Measurements from ENCODE around the gene ARL15.
"Not testable (repeated sequence)": the region's sequence is repeated elsewhere in the genome, so short reads cannot be mapped to it uniquely, and the experiment has no call there.

The ARL15 gene

GRCh38 chr5:53900677-53901076 is 409.7 kb downstream of the ARL15 start:
- no peak for DNase-seq (ENCODE audit: low read depth in 2 of 2)

DNA sequence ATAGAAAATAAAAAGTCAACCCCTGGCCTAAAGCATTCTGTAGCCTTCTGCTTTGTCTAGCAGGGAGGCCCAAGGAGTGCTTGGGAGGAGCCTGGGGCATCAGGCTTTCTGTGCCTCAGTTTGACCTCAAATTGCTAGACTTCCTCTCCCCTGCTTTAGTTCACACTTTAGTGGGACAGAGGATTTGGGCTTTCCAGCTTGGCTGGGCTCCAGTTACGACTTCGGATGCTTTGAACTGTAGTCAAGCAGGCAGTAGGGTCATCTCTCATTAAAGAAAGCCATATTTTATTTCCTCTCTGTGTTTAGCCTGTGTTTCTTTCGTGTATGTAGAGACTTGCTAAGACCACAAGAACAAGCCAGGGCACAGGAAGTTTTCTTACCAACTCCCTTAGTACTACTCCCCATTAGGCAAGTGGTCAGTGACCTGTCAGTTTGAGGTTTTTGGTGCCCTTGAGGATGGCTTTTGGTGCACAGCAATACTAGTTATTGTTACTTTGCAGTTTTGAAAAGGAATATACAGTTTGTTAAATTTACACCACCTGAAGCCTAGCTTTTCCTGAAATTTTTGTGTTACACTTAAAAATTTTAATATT is 415.2 kb downstream of the ARL15 start:
- DNase-seq (ENCODE audit: low read depth in 2 of 2) = no peak

DNA sequence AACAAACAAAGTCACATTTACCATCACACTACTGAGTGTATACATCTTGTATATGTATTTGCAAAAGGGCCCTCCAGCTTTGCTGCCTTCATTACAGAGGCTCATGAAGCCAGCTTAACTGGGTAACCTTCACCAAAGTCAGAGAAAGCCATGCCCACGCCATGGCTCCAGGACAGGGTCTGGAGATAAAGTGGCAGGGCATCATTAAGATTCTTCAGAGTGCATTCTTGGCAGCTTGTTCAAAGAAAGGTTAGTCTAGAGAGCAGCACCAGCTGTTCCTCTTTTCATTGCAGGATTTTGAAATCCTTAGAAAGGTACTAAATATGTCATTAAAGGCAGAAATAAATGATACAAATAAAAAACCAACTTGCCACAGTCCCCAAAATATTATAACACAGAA is 416.7 kb downstream of the ARL15 start:
- no peak for DNase-seq (ENCODE audit: low read depth in 2 of 2)

- DNase-seq (ENCODE audit: low read depth in 2 of 2) = no peak
These were observed 418.1 kb downstream of the ARL15 start for GRCh38 chr5:53892224-53892623.

- no peak for DNase-seq (ENCODE audit: low read depth in 2 of 2)
These were observed 419.2 kb downstream of the ARL15 start for GRCh38 chr5:53891159-53891558.

DNA sequence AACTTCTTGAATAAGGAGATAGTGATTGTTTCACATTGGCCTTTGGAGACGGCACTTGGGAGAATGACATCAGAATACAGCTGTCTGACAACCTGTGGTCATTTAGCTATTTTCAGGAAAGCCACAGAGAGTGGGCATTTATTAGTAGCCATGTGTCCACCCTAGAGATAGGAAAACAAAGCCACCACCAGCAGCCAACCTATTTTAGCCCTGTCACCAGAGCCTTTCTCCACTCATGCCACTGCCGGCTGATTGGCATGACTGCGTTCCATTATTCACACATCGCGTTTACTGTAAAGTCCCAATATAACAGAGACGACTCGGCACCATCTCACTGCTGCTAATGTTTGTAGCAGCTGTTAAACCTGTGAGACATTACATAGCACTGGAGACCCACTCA is 419.9 kb downstream of the ARL15 start:
- no peak for DNase-seq (ENCODE audit: low read depth in 2 of 2)

DNA sequence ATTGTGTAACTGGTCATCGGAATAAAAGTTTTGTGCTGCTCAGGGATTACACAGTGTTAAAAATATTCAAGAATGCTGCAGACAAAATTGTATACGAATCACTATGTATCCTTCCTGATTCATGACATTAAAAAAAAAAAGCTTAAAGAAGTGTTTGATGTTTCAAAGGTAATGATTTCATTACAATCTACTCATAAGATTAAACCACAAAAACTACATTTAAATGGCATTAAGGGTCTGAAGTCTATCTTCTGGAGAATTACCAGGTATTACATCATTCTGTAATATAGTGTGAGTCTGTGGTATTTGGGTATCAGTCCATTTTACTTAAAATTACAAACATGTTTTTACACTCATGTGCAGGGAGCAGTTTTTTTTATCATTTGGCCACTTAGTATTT is 425.5 kb downstream of the ARL15 start:
- no peak for DNase-seq (ENCODE audit: low read depth in 2 of 2)

DNA sequence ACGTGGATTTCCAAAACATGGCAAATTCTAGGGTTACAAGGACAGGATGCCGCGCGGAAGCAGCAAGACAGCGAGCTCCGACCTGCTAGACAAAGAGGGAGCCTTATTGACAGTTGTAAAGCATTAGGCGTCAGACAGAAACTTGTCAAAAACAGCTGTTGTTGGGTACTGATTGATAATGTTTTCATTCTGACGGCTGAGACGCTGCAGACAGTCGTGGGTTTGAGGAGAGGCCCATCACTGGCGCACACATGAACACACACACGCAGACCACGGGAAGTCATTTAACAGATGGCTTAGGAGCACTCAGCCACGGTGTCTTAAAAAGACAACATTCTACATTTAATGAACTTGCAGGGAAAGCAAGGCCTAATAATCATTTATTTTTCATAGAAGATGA is 426.0 kb downstream of the ARL15 start:
- DNase-seq (ENCODE audit: low read depth in 2 of 2) = no peak

GRCh38 chr5:53882676-53883031 is 427.7 kb downstream of the ARL15 start:
- no peak for DNase-seq (ENCODE audit: low read depth in 2 of 2)

GRCh38 chr5:53882006-53882675 is 428.2 kb downstream of the ARL15 start:
- DNase-seq (ENCODE audit: low read depth in 2 of 2) = no peak

DNA sequence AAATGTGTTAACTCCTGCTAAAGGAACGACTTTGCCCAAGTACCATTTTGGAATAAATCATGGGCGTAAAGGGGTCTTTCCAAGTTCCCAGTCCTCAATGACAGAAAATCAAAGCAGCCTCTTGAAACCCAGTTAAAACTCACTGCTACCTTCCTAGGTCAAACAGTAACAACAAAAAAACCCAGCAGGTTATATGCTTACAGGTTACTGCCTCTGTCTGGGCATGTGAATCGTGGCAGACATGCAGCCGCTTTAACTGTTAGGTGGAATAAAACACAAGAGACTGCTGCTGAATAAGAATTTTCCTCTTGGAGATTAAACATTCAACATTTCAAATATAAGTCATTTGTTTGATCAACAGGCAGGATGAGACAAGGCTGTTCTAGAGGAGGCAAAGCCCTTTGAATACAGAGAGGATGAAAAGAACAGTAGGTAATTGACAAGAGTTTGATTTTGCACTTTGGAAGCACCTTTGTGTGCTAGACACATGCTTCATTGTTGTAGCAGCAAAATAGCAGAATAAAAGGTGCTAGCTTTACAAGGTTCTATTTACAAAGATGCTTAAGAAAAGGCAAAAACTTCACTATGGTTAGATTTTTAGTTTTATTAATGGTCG is 430.6 kb downstream of the ARL15 start:
- no peak for DNase-seq (ENCODE audit: low read depth in 2 of 2)

DNA sequence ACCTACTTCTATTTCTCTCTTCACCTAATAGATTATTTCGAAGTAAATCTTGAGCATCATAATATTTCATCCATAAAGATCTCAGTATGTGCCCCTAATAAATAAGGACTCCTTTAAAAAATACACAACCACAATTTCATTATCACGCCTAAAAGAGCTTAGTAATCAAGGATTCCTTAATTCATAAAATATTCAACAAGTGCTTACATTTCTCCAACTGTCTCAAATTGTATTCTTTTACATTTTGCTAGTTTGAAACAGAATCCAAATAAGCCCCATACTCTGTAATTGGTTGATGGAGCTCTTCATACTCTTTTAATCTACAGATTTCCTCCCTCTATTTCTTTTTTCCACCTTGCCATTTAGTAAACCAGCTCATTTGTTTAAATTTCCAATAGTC is 432.4 kb downstream of the ARL15 start:
- no peak for DNase-seq (ENCODE audit: low read depth in 2 of 2)

GRCh38 chr5:53877243-53877642 is 433.1 kb downstream of the ARL15 start:
- DNase-seq (ENCODE audit: low read depth in 2 of 2) = no peak

GRCh38 chr5:53874409-53874808 is 436.0 kb downstream of the ARL15 start:
- no peak for DNase-seq (ENCODE audit: low read depth in 2 of 2)

- DNase-seq (ENCODE audit: low read depth in 2 of 2) = no peak
These were observed 437.1 kb downstream of the ARL15 start for GRCh38 chr5:53873235-53873634.

DNA sequence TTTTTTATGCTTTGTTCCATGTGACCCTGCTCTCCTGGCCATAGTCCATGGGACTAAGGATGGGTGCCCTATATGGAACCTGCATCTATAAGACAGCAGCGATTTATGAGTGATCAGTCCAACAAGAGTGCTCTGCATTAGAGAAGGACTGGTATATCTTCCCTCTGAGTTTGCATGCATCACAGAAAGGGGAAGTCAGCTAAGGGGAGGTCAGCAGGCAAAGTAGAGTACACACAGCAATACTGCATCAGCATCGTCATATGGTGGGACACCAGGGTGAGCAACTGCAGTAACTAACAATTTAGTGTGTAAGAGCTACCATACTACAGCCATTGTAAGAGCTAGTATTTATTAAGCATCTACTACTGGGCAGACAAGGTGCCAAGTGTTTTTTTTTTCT is 438.6 kb downstream of the ARL15 start:
- no peak for DNase-seq (ENCODE audit: low read depth in 2 of 2)

- DNase-seq (ENCODE audit: low read depth in 2 of 2) = no peak
These were observed 439.3 kb downstream of the ARL15 start for GRCh38 chr5:53871050-53871449.

- DNase-seq (ENCODE audit: low read depth in 2 of 2) = no peak
These were observed 451.5 kb downstream of the ARL15 start for GRCh38 chr5:53858700-53859456.

GRCh38 chr5:53856506-53856905 is 453.9 kb downstream of the ARL15 start:
- no peak for DNase-seq (ENCODE audit: low read depth in 2 of 2)

DNA sequence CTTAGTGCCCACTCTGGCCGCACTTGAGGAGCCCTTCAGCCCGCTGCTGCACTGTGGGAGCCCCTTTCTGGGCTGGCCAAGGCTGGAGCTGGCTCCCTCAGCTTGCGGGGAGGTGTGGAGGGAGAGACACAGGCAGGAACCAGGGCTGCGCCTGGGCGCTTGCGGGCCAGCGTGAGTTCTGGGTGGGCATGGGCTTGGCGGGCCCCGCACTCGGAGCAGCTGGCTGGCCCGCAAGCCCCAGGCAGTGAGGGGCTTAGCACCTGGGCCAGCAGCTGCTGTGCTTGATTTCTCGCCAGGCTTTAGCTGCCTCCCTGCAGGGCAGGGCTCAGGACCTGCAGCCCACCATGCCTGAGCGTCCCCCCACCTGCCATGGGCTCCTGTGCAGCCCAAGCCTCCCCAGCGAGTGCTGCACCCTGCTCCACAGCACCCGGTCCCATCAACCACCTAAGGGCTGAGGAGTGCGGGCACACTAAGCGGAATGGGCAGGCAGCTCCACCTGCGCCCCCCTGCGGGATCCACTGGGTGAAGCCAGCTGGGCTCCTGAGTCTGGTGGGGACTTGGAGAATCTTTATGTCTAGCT is 473.4 kb downstream of the ARL15 start:
- DNase-seq (ENCODE audit: low read depth in 2 of 2) = not testable (repeated sequence)

DNA sequence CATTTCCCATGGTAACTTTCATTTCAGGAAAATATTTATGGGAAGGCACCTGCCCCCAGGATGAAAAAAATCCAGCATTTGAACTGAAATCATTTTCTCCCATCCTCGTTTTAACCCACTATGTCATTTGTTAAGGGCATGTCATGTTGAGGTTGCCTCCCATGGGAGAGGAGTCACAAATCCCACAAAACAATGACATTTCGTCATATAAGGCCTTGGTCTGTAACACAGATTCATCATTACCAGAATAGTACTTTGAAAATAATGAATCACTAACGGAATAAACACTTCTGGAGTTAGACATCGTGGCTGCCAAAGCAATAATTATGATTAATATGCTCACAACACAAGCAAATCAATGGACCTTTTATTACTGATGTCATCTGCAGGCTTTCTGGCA is 475.9 kb downstream of the ARL15 start:
- no peak for DNase-seq (ENCODE audit: low read depth in 2 of 2)
